Stimulated activated CD8-positive, alpha-beta memory T cell treated with anti-CD3 and anti-CD28 coated beads, Interleukin-12 subunit alpha, Interleukin-12 subunit beta, amount 100 ng/mL, for 1 hour (primary cell): ENCODE measurements around the gene B3GALT5.

Source experiments
- DNase-seq: peaks from one replicate; pipeline ENCODE4 v3.0.0-alpha.2; 2020; ENCODE audit warnings: low read depth

The B3GALT5 gene

DNA sequence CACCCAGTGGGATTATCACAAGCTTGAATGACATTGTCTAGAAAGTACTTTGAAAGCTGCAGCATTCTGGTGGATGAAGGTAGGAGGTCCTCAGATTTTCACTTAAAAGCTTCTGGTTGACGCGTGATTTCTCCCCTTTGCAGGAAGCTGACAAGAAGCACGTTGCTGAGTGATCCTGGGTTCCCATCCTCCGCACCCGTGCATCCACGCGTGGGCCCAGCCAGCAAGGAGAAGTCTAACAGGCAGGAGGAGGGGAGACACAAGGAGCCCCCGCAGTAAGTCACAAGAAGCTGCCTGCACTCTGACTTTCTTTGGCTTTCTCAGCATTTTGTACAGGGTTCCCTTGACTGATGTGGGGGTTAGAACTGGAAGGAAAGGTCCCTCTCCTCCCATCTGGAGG lies 7.8 kb upstream of the B3GALT5 start:
- no peak for DNase-seq

- no peak for DNase-seq
These were observed 2.0 kb upstream of the B3GALT5 start for GRCh38 chr21:39610703-39611102.

DNA sequence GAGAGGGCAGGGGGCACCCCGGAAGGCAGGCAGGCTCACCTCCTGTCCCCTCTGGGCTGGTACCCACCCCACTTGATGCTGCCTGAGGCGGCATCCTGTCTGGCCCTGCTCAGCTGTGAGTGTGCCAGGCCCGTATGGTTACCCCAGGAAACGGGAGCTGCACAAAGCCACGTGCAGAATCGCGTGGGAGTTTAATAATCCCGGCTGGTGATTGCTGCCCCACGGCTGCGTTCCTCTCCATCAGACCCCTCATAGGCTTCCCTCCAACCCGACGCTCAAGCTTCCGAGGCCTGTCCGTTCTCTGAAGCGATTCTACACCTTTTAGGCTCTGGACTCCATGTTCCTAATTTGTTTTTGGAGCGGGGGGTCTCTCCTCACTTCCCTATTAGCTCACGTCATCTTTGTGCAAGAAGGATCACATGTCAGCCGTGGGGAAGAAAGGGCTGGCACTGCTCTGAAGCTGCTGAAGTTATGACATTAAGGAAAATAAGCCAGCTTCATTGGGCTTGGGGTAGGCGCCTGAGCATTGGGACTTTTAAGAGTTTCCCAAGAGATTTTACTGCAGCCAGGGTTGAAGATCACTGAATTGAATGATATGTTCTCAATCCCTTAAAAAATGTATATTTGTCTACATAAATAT lies 1.1 kb upstream of the B3GALT5 start:
- DNase-seq: no peak

DNA sequence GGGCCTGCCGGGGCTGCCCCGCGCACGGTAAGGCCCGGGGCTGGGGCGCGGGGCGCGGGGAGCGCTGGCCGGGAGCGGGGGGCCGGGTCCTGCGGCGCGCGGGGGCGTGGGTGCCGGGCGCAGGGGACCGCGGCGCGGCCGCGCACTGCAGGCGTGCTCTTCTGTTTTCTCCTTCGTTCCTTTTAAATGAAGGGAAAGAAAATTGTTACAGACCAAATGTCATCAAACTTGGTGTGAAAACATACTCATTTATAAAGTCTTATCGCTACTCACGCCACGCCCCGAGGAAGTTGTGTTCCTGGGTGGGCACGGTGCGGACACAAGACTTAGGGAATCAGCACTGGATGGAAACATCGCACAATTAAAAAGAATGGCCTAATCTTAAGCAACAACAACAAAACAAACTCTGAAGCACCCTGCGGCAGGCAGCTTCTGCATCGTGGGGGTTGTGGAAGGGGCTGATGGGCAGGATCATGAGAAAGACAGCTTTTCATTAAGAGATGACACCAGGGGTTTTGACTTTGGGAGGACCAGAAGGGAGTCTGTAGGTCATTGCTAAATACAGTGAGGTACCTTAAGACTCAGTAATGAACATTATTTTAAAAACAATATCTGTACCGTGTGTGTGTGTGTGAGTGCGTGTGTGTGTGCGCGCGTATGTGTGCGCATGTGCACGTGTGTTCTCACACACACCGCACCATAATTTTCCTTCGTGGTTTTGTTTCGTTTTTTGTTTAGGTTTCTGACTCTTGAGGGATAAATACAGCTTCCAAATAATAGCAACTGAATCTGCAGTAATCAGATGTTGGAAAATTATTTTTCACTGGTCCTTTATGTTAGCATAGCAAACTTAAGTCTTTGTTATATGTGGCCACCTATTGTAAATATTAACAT lies 548 bp downstream of the B3GALT5 start:
- DNase-seq: no peak

DNA sequence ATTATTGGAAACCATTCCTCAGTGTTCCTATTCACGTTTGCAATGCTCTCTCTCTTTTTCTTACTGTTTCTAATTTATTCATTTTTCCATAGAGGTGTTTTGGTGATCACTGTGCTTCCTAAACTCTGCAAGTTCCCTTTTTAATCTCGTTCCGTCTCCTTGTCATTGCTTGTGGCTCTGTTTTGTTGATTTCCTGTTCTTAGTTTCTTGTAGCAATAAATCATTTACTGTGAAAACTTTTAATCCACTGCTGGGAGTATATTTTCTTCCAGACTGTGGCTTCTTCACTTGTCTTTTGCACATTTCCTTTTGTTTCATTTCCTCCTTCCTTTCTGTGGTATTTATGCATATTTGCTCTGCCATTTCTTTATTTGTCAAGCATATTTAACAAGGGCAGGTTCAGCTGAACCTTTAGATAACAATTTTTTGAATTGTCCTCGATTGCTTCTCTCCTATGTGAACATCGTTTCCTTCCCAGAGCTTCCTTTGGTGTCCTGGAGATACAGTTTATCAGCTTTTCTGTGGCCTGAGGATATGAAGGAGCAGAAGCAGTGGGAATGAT lies 3.6 kb downstream of the B3GALT5 start:
- DNase-seq: no peak

DNA sequence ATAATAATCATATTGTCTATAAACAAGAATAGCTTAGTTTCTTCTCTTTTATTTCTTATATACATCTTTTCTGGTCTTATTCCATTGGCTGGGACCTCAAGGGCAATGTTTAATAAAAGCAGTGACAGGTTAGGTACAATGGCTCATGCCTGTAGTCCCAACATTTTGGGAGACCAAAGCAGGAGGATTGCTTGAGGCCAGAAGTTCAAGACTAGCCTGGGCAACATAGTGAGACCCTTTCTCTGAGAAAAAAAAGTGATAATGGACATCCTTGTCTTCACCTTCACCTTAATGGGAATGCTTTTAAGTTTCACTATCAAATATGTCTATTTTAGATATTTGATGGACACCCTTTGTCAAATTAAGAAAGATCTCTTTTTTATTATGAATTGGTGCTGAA lies 8.1 kb downstream of the B3GALT5 start:
- no peak for DNase-seq

GRCh38 chr21:39625211-39625895 lies 12.6 kb downstream of the B3GALT5 start:
- no peak for DNase-seq

DNA sequence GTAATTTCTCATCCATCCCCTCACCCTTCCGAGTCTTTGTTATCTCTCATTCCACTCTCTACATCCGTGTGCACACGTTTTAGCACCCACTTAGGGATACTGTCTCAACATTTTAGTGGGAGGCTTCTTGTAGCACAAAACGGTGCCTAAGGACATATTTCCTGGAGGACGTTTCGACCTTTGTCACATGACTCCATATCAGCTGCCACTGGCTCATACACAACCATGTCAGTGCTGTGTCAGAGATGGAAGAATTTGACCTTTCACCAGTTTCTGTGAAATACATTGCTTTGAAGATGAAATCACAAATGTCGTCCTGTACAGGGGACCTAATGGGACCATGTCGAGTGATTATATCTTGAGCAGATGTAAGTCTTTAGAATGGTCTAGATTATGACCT lies 15.6 kb downstream of the B3GALT5 start:
- DNase-seq: no peak

GRCh38 chr21:39630191-39630591 lies 17.5 kb downstream of the B3GALT5 start:
- no peak for DNase-seq

DNA sequence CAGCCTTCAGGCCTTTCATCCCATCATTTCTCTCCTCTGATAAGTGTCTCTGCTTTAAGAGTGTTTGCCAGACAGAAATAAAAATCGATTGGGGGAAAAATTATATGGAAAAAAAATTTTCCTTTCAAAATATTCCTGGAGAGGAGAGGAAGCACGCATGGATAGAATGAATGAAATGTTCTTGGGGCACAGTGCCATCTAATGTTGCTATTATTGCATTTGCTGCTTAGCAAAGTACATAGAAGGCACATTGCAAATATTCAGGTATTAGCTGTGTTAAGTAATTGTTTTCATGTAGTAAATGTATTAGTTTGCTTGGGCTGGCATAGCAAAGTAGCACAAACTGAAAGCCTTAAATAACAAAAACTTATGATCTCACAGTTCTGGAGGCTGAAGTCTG lies 18.1 kb downstream of the B3GALT5 start:
- DNase-seq: no peak

DNA sequence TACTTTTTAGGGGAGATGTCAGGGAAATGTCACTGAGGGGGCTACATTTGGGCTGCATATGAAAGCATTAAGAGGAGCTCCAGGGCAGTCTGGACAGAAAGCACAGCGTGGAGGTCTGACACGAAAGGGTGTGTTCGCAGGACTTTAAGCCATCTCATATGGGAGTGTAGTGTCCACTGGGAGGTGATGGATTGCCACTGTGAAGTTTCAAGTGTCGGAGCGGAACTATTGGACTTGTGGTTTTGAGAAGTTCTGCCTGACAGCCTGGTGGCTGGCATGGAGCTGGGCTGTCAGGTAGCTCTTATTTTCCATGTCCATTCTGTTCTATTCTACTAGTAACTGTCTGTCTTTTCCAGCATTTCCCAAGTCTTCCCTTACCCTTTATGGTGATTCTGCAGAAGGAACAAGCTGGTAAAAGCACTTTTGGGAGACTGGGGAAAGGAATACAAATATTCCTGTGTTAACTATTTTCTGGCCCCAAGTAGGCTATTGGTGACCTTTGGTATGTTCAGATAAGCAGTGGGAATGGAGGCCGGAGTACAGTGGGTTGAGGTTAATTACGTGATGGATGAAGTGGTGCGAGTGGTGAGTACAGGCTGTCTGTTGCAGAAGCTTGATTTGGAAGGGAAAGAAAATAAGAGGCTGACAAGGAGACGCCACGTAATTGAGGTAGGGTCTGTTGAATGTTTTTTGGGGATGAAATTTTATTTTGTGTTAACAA lies 19.3 kb downstream of the B3GALT5 start:
- DNase-seq: no peak

DNA sequence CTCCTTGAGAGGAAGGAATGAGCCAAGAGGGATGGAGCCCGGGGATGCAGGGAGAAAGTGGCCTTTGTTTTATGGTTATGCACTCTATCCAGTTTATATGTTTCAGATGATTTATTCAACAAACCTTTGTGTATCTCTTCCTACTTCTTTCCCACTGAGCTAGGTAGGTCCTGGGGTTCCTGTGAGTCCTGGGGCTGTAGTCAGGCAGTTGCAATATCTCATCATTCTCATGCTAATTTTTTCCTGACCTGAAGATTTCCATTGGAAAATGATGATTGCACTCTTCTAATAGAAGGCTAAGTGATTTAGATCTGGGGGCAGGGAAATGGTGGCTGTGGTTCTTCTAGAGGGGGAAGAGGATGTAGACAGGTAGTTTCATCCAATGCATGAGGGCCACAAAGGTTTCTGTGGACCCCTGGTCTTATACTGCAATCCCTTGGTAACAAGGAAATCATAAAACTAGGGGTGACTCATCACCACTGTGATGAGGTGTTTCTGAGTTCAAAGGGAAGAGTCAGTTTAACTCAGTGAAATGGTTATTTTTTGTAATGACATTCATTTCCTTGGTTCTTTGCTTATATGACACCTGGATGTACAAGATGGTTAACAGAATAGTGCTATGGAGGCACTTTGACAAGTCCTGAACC lies 20.2 kb downstream of the B3GALT5 start:
- no peak for DNase-seq

GRCh38 chr21:39633770-39634181 lies 21.0 kb downstream of the B3GALT5 start:
- no peak for DNase-seq

DNA sequence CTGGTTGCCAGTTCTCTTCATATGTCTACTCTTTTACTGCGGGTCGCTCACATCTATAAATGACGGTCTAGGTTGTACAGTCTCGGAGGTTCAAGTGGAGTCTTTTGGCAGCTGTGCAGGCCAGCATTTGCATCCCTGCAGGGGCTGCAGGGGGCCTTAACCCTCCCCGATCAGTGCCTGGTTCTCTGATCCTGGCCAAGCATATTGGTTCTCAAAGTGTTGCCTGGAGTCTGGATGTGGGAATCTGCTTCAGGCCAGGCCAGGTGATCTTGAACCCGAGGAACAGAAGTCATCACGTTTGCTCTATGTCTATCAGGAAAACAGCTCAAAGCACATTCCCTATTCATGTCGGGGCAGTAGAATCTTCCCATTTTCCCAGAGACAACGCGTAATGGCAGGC lies 21.8 kb downstream of the B3GALT5 start:
- no peak for DNase-seq

- no peak for DNase-seq
These were observed 24.6 kb downstream of the B3GALT5 start for GRCh38 chr21:39637197-39637970.

GRCh38 chr21:39637971-39638240 lies 25.2 kb downstream of the B3GALT5 start:
- no peak for DNase-seq

DNA sequence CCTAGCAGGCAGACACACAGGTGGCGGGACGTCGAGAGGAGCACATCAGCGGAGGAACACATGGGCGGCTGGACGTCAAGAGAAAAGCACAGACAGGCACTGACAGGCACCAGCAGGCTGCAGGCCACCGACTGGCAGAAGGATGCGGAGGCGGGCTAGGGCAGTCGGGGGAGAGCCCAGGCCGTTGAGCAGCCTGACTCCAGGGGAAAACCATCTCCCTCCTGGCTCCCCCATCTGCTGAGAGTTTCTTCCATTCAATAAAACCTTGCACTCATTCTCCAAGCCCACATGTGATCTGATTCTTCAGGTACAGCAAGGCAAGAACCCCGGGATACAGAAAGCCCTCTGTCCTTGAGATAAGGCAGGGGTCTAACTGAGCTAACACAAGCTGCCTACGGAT lies 25.5 kb downstream of the B3GALT5 start:
- DNase-seq: no peak

DNA sequence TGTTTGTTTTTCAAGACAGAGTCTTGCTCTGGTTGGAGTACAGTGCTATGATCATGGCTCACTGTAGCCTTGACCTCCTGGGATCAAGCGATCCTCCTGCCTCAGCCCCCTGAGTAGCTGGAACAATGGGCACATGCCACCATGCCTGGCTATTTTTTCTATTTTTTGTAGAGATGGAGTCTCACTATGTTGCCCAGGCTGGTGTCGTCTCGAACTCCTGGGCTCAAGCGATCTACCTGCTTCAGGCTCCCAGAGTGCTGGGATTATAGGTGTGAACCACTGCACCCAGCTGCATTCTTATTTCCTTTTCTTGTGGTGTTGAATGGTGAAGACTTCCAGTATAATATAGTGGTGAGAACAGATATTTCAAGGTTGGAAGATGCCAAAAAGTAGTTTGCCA lies 28.0 kb downstream of the B3GALT5 start:
- DNase-seq: no peak

- no peak for DNase-seq
These were observed 29.2 kb downstream of the B3GALT5 start for GRCh38 chr21:39641827-39642450.

- no peak for DNase-seq
These were observed 31.4 kb downstream of the B3GALT5 start for GRCh38 chr21:39644062-39644560.
